HEK293 (cell line): ENCODE results near the gene CADPS2.
A peak's percentile ranks its signal among the peaks of the same experiment; 100 is the strongest.

Source experiments
- CTCF ChIA-PET: fragments of 350-600 bp; formaldehyde crosslinking; extraction: SDS; loops from one replicate; lab custom pipeline; 2021; ENCODE audit warnings: antibody characterized with exemption; lab: Yijun Ruan, JAX
- POLR2A ChIA-PET: fragments of 300-600 bp; formaldehyde crosslinking; extraction: SDS; loops from one replicate; lab custom pipeline; 2020; ENCODE audit warnings: antibody characterized with exemption, inconsistent platforms; lab: Yijun Ruan, JAX
- H3K27ac ChIP-seq: fragments of 200-500 bp; sonication (Bioruptor generic); 2 replicates; pipeline ENCODE4 v1.5.1; 2014; ENCODE audit warnings: low read depth, low read length, control low read depth, inconsistent platforms; ENCODE audit errors: extremely low read depth
- H3K36me3 ChIP-seq, 2 experiments: fragments of 200-500 bp in 1 of 2; sonication (Bioruptor generic) in 1 of 2; 1 replicate in 1 of 2; 2 replicates in 1 of 2; pipeline ENCODE4 v1.5.1; 2014 to 2017; ENCODE audit warnings: inconsistent platforms in 2 of 2, low read length in 2 of 2; ENCODE audit not compliant: control insufficient read depth in 2 of 2, insufficient read depth in 1 of 2
- H3K4me1 ChIP-seq: fragments of 200-500 bp; sonication (Bioruptor generic); 2 replicates; pipeline ENCODE4 v1.5.1; 2014; ENCODE audit warnings: mild to moderate bottlenecking, low read length, inconsistent platforms; ENCODE audit not compliant: control insufficient read depth, insufficient read depth
- H3K4me3 ChIP-seq: 2 replicates; pipeline ENCODE4 v1.5.1; 2011; ENCODE audit warnings: low read depth, mild to moderate bottlenecking, control low read depth, low read length, moderate library complexity
- H3K9me3 ChIP-seq: fragments of 200-500 bp; sonication (Bioruptor generic); 2 replicates; pipeline ENCODE4 v1.5.1; 2014; ENCODE audit warnings: low read depth, low read length, inconsistent platforms; ENCODE audit not compliant: control insufficient read depth, insufficient read depth
- ATF2 ChIP-seq: fragments of 450-650 bp; formaldehyde crosslinking; IDR thresholded peaks from 2 replicates; pipeline ENCODE4 v1.5.1; 2016; ENCODE audit warnings: missing biosample characterization, missing genetic modification characterization, low read depth
- MYNN ChIP-seq: fragments of 450-650 bp; formaldehyde crosslinking; IDR thresholded peaks from 2 replicates; pipeline ENCODE4 v1.5.1; 2016; ENCODE audit warnings: missing biosample characterization, missing genetic modification characterization, borderline replicate concordance
- OVOL3 ChIP-seq: fragments of 450-650 bp; formaldehyde crosslinking; IDR thresholded peaks from 2 replicates; pipeline ENCODE4 v1.5.1; 2016; ENCODE audit warnings: missing biosample characterization, missing genetic modification characterization
- PRDM10 ChIP-seq: fragments of 450-650 bp; formaldehyde crosslinking; IDR thresholded peaks from 2 replicates; pipeline ENCODE4 v1.5.1; 2016; ENCODE audit warnings: missing biosample characterization, missing genetic modification characterization
- PRDM4 ChIP-seq: fragments of 450-650 bp; formaldehyde crosslinking; IDR thresholded peaks from 2 replicates; pipeline ENCODE4 v1.5.1; 2017; ENCODE audit warnings: missing biosample characterization, missing genetic modification characterization
- SCRT2 ChIP-seq: fragments of 450-650 bp; formaldehyde crosslinking; IDR thresholded peaks from 2 replicates; pipeline ENCODE4 v1.5.1; 2016; ENCODE audit warnings: missing biosample characterization, missing genetic modification characterization
- SP3 ChIP-seq: fragments of 450-650 bp; formaldehyde crosslinking; IDR thresholded peaks from 2 replicates; pipeline ENCODE4 v1.5.1; 2016; ENCODE audit warnings: missing biosample characterization, missing genetic modification characterization
- ZBTB21 ChIP-seq: fragments of 450-650 bp; formaldehyde crosslinking; IDR thresholded peaks from 2 replicates; pipeline ENCODE4 v1.5.1; 2017; ENCODE audit warnings: missing biosample characterization, missing genetic modification characterization
- ZFP3 ChIP-seq: fragments of 450-650 bp; formaldehyde crosslinking; IDR thresholded peaks from 2 replicates; pipeline ENCODE4 v1.5.1; 2016; ENCODE audit warnings: low read depth, missing biosample characterization, missing genetic modification characterization
- ZNF121 ChIP-seq: fragments of 450-650 bp; formaldehyde crosslinking; IDR thresholded peaks from 2 replicates; pipeline ENCODE4 v1.5.1; 2016; ENCODE audit warnings: missing biosample characterization, missing genetic modification characterization
- ZNF223 ChIP-seq: fragments of 450-650 bp; formaldehyde crosslinking; IDR thresholded peaks from 2 replicates; pipeline ENCODE4 v1.5.1; 2016; ENCODE audit warnings: missing biosample characterization, missing genetic modification characterization
- ZNF335 ChIP-seq: fragments of 450-650 bp; formaldehyde crosslinking; conservative IDR thresholded peaks from 2 replicates; pipeline ENCODE4 v1.5.1; 2016; ENCODE audit warnings: missing biosample characterization, missing genetic modification characterization
- ZNF366 ChIP-seq: fragments of 450-650 bp; formaldehyde crosslinking; conservative IDR thresholded peaks from 2 replicates; pipeline ENCODE4 v1.5.1; 2016; ENCODE audit warnings: missing biosample characterization, missing genetic modification characterization
- ZNF394 ChIP-seq: fragments of 450-650 bp; formaldehyde crosslinking; IDR thresholded peaks from 2 replicates; pipeline ENCODE4 v1.5.1; 2016; ENCODE audit warnings: missing biosample characterization, missing genetic modification characterization, mild to moderate bottlenecking, moderate library complexity, borderline replicate concordance
- ZNF561 ChIP-seq: fragments of 450-650 bp; IDR thresholded peaks from 2 replicates; pipeline ENCODE4 v1.5.1; 2018; ENCODE audit warnings: missing biosample characterization, missing genetic modification characterization, borderline replicate concordance
- ZNF624 ChIP-seq: fragments of 450-650 bp; formaldehyde crosslinking; IDR thresholded peaks from 2 replicates; pipeline ENCODE4 v1.5.1; 2017; ENCODE audit warnings: missing biosample characterization, missing genetic modification characterization
- ZNF677 ChIP-seq: fragments of 450-650 bp; IDR thresholded peaks from 2 replicates; pipeline ENCODE4 v1.5.0; 2018; ENCODE audit warnings: missing biosample characterization, mild to moderate bottlenecking, missing genetic modification characterization, moderate library complexity
- ZNF785 ChIP-seq: fragments of 450-650 bp; formaldehyde crosslinking; IDR thresholded peaks from 2 replicates; pipeline ENCODE4 v1.5.1; 2016; ENCODE audit warnings: missing biosample characterization, missing genetic modification characterization
- ZSCAN16 ChIP-seq: fragments of 450-650 bp; formaldehyde crosslinking; IDR thresholded peaks from 2 replicates; pipeline ENCODE4 v1.5.1; 2016; ENCODE audit warnings: missing biosample characterization, missing genetic modification characterization
- TF ChIP-seq, protein P1 (sequence below): fragments of 450-650 bp; formaldehyde crosslinking; IDR thresholded peaks from 2 replicates; pipeline ENCODE4 v1.5.1; 2016; ENCODE audit warnings: missing biosample characterization, missing genetic modification characterization

The CADPS2 gene

GRCh38 chr7:122766593-122766992, 119.7 kb downstream of the CADPS2 start:
- H3K36me3 ChIP-seq, result no peaks in the 10 kb centered on the region
- TF ChIP-seq SP3 (tag by site-specific recombination) (no peak), ATF2 (peak; percentile 6; the same call in 1 of the 2 replicates)
- TF ChIP-seq, all 188 proteins: peak for 1
- Histone ChIP-seq H3K9me3 (no peaks in the 10 kb centered on the region), H3K27ac (no peak overlapping the region), H3K4me1 (peaks cover 14% of the 10 kb centered on the region), H3K4me3 (no peak overlapping the region)
- CTCF ChIA-PET, result no interaction called here
- POLR2A ChIA-PET, result no interaction called here

GRCh38 chr7:122764902-122765301, 121.4 kb downstream of the CADPS2 start:
- Histone ChIP-seq H3K9me3 (no peaks in the 10 kb centered on the region), H3K4me3 (no peak overlapping the region), H3K27ac (no peak overlapping the region), H3K36me3 (no peaks in the 10 kb centered on the region), H3K4me1 (peaks cover 4% of the 10 kb centered on the region; the same call in 1 of the 2 replicates)
- TF ChIP-seq PRDM10 (peak; percentile 75), ZNF561 (tag by site-specific recombination) (no peak), ZNF121 (no peak), ZNF394 (tag by site-specific recombination) (no peak)
- POLR2A ChIA-PET, result no interaction called here
- CTCF ChIA-PET, result interaction anchor here (0.6 kb wide), 1 partner anchor 64 kb away, joined by 3 read pairs; no protein-coding TSS in a partner anchor

DNA sequence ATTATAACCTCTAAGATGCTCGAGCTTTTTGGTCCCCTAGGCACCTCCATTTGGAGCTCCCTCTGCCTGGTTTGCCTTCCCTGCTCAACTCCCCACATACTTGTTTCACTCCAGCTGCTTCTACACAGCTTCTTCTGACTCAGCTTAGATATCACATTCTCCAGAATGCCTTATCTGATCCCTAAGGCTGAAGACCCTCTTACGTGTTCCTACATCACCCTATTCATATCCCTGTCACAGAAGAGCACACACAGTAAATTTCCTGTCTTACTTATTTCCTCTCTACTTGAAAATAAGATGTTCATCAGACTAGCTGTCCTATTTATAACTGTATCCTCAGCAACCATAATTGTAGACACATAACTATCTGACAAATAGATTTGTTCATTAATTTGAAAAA, 122.2 kb downstream of the CADPS2 start:
- no peak overlapping the region for H3K27ac ChIP-seq
- no peaks in the 10 kb centered on the region for H3K9me3 ChIP-seq
- peaks cover 4% of the 10 kb centered on the region; the same call in 1 of the 2 replicates for H3K4me1 ChIP-seq
- H3K36me3 ChIP-seq, result no peaks in the 10 kb centered on the region
- H3K4me3 ChIP-seq, result no peak overlapping the region
- POLR2A ChIA-PET, result no interaction called here
- CTCF ChIA-PET, result no interaction called here
- TF ChIP-seq ZNF366 (tag by site-specific recombination), result no peak
- TF ChIP-seq, protein P1, sequence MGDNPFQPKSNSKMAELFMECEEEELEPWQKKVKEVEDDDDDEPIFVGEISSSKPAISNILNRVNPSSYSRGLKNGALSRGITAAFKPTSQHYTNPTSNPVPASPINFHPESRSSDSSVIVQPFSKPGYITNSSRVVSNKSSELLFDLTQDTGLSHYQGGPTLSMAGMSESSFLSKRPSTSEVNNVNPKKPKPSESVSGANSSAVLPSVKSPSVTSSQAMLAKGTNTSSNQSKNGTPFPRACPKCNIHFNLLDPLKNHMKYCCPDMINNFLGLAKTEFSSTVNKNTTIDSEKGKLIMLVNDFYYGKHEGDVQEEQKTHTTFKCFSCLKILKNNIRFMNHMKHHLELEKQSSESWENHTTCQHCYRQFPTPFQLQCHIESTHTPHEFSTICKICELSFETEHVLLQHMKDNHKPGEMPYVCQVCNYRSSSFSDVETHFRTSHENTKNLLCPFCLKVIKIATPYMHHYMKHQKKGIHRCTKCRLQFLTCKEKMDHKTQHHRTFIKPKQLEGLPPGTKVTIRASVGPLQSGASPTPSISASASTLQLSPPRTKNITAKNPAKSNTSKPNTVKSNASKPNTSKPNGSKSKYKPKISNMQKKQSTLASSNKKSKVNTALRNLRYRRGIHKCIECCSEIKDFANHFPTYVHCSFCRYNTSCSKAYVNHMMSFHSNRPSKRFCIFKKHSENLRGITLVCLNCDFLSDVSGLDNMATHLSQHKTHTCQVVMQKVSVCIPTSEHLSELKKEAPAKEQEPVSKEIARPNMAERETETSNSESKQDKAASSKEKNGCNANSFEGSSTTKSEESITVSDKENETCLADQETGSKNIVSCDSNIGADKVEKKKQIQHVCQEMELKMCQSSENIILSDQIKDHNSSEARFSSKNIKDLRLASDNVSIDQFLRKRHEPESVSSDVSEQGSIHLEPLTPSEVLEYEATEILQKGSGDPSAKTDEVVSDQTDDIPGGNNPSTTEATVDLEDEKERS, result no peak
- TF ChIP-seq ZNF624, result no peak
- no peak for TF ChIP-seq MYNN
- TF ChIP-seq OVOL3 (tag by site-specific recombination), result no peak
- no peak for TF ChIP-seq SP3 (tag by site-specific recombination)
- no peak for TF ChIP-seq ZSCAN16 (tag by site-specific recombination)
- no peak for TF ChIP-seq ZNF223 (tag by site-specific recombination)
- no peak for TF ChIP-seq ZNF785 (tag by site-specific recombination)
- TF ChIP-seq ZNF335, result no peak
- no peak for TF ChIP-seq ZNF677 (tag by site-specific recombination)
- no peak for TF ChIP-seq ZFP3 (tag by site-specific recombination)
- no peak for TF ChIP-seq PRDM4 (tag by site-specific recombination)
- no peak for TF ChIP-seq SCRT2 (tag by site-specific recombination)
- no peak for TF ChIP-seq ZBTB21
